Naive thymus-derived CD4-positive, alpha-beta T cell (primary cell): Measurements from ENCODE around the gene QKI. TPM values are rescaled to one million over a fixed set of nuclear protein-coding genes. Genes with fewer than 3 reads are reported as not detected.

ENCODE experiments used
- ATAC-seq: fragments of 150-1000 bp; cut with Tn5 transposase; 2 replicates; pipeline ENCODE4 v1.10.0; 2021; ENCODE audit warnings: mild to moderate bottlenecking, moderate library complexity
- CTCF ChIA-PET: fragments of 350-600 bp; sonication (Branson Sonifier 250); formaldehyde crosslinking; loops from one replicate; lab custom pipeline; 2021; ENCODE audit warnings: antibody characterized with exemption; lab: Charles Lee
- POLR2A ChIA-PET: fragments of 350-600 bp; sonication (Branson Sonifier 250); formaldehyde crosslinking; loops from one replicate; lab custom pipeline; 2021; ENCODE audit warnings: antibody characterized with exemption, inconsistent platforms; lab: Charles Lee
- DNase-seq, 9 donors: peaks; one replicate each; pipeline versions ENCODE4 v3.0.0 to v3.0.0-alpha.2; 2020 to 2022; ENCODE audit warnings: mixed read lengths in 1 of 9
- H3K27ac ChIP-seq: one replicate; pipeline ENCODE4 v1.7.0; 2013; ENCODE audit warnings: mild to moderate bottlenecking, low read depth, low read length, moderate library complexity
- H3K27me3 ChIP-seq, 2 donors: one replicate each; pipeline ENCODE4 v1.7.0; 2013; ENCODE audit warnings: low read length in 2 of 2, mild to moderate bottlenecking in 2 of 2, moderate library complexity in 2 of 2; ENCODE audit not compliant: control insufficient read depth in 2 of 2, insufficient read depth in 2 of 2
- H3K36me3 ChIP-seq, 3 experiments: 1 replicate in 2 of 3; 2 replicates in 1 of 3; pipeline ENCODE4 v1.7.0; 2013; ENCODE audit warnings: low read length in 3 of 3, mild to moderate bottlenecking in 3 of 3, moderate library complexity in 1 of 3; ENCODE audit not compliant: insufficient read depth in 3 of 3, control insufficient read depth in 2 of 3
- H3K4me1 ChIP-seq, 2 donors: one replicate each; pipeline ENCODE4 v1.7.0; 2013; ENCODE audit warnings: low read length in 2 of 2, mild to moderate bottlenecking in 2 of 2, moderate library complexity in 1 of 2; ENCODE audit not compliant: control insufficient read depth in 2 of 2, insufficient read depth in 2 of 2
- H3K4me3 ChIP-seq: 2 replicates; pipeline ENCODE4 v1.7.0; 2013; ENCODE audit warnings: mild to moderate bottlenecking, low read length
- H3K9me3 ChIP-seq, 3 experiments: 1 replicate in 2 of 3; 2 replicates in 1 of 3; pipeline ENCODE4 v1.7.0; 2013; ENCODE audit warnings: low read length in 3 of 3; ENCODE audit not compliant: control insufficient read depth in 2 of 3
- H3K27ac Mint-ChIP-seq, 9 donors: one replicate each; pipeline ENCODE4 v1.8.0; 2020 to 2022; ENCODE audit warnings: mixed read lengths in 9 of 9, mild to moderate bottlenecking in 8 of 9, moderate library complexity in 5 of 9, inconsistent platforms in 2 of 9
- H3K27me3 Mint-ChIP-seq, 5 donors: one replicate each; pipeline ENCODE4 v1.8.0; 2021 to 2022; ENCODE audit warnings: mixed read lengths in 5 of 5, mild to moderate bottlenecking in 1 of 5
- H3K36me3 Mint-ChIP-seq, 5 donors: one replicate each; pipeline ENCODE4 v1.8.0; 2020 to 2022; ENCODE audit warnings: mixed read lengths in 5 of 5, mild to moderate bottlenecking in 3 of 5, inconsistent platforms in 1 of 5
- H3K4me1 Mint-ChIP-seq, 7 donors: one replicate each; pipeline ENCODE4 v1.8.0; 2020 to 2022; ENCODE audit warnings: mixed read lengths in 7 of 7, mild to moderate bottlenecking in 3 of 7, inconsistent platforms in 1 of 7
- H3K4me3 Mint-ChIP-seq, 10 donors: one replicate each; pipeline ENCODE4 v1.8.0; 2020 to 2022; ENCODE audit warnings: mild to moderate bottlenecking in 10 of 10, mixed read lengths in 10 of 10, moderate library complexity in 6 of 10, inconsistent platforms in 2 of 10
- H3K9me3 Mint-ChIP-seq, 11 donors: one replicate each; pipeline ENCODE4 v1.8.0; 2020 to 2022; ENCODE audit warnings: mixed read lengths in 11 of 11, mild to moderate bottlenecking in 4 of 11, inconsistent platforms in 1 of 11, moderate library complexity in 1 of 11
- intact Hi-C, 2 donors: fragments of 100-400 bp; cut with micrococcal nuclease; formaldehyde crosslinking; loops; one replicate each; pipeline ENCODE4 v1.15.1; 2023
- polyA plus RNA-seq, 2 donors: library from polyadenylated mRNA; unstranded; fragments of 300-500 nt; fragmentation: Illumina TruSeq; gene quantifications; one replicate each; pipeline ENCODE4 v1.2.3, GENCODE V29; 2021
- total RNA-seq, 6 experiments: library from RNA in 5 of 6; stranded (reverse) in 5 of 6; gene quantifications; 1 replicate in 5 of 6; 2 replicates in 1 of 6; pipeline ENCODE4 v1.2.3 and lab custom pipeline; 2021 to 2026

The QKI gene
- total and polyA plus RNA-seq, 7 experiments from 2014 or later = 15.0 to 147 (median 72.5) TPM

GRCh38 chr6:163531122-163531521 lies 116.6 kb downstream of the QKI start:
- H3K4me3 ChIP-seq = no peak overlapping the region
- H3K9me3 Mint-ChIP-seq = no peaks in the 10 kb centered on the region
- intact Hi-C loops = no loop called here
- ChIA-PET CTCF (no interaction called here), POLR2A (no interaction called here)
- H3K36me3 ChIP-seq = no peaks in the 10 kb centered on the region
- no peaks in the 10 kb centered on the region for H3K27me3 ChIP-seq
- H3K27me3 Mint-ChIP-seq = no peaks in the 10 kb centered on the region
- no peak overlapping the region for H3K27ac Mint-ChIP-seq
- H3K27ac ChIP-seq = no peak overlapping the region
- no peak for ATAC-seq
- peak overlapping the region in 1 of 10 donors; percentile 15 for H3K4me3 Mint-ChIP-seq
- peaks cover 0 to 2% of the 10 kb centered on the region in 2 donors for H3K4me1 ChIP-seq
- H3K4me1 Mint-ChIP-seq = peaks cover 0 to 66% (median 51%) of the 10 kb centered on the region in 7 donors
- no peak for DNase-seq
- peaks cover 0 to 9% (median 6%) of the 10 kb centered on the region in 5 donors for H3K36me3 Mint-ChIP-seq
- no peaks in the 10 kb centered on the region for H3K9me3 ChIP-seq

DNA sequence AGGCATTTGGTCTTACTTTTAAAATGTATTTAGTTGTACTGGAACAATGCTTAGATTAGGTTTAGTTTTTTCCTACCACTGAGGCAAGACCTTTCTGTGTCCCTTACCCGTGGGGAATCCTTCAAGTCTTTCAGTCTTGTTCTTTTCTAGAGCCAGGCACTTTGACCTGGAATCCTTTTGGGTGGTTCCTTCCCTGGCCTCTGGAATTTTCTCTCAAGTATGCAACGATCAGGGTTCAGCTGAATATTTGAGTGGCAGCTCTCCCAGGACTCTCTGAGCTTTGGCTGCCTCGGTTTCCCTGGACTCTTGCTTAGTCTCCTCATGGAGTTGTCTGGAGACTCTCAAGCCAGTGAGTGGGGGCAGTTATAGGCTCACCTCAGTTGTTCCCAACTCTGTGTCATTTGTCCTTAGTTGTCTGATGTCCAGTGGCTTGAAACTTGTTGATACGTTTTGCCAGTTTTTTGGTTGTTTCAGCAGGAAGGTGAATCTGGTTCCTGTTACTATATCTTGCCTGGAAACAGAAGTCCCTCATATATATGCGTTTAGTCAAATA lies 118.1 kb downstream of the QKI start:
- ATAC-seq (no peak), DNase-seq (no peak)
- peaks cover 4 to 57% (median 50%) of the 10 kb centered on the region in 7 donors for H3K4me1 Mint-ChIP-seq
- Histone ChIP-seq H3K27ac (no peak overlapping the region), H3K4me3 (no peak overlapping the region), H3K27me3 (no peaks in the 10 kb centered on the region), H3K9me3 (no peaks in the 10 kb centered on the region), H3K36me3 (no peaks in the 10 kb centered on the region), H3K4me1 (peaks cover 0 to 2% of the 10 kb centered on the region in 2 donors)
- intact Hi-C loops = no loop called here
- ChIA-PET CTCF (interaction anchor here (0.7 kb wide), 1 partner anchor 45 kb away, joined by 4 read pairs; no protein-coding TSS in a partner anchor), POLR2A (no interaction called here)
- peaks cover 0 to 16% (median 9%) of the 10 kb centered on the region in 5 donors for H3K36me3 Mint-ChIP-seq
- H3K9me3 Mint-ChIP-seq = no peaks in the 10 kb centered on the region
- H3K4me3 Mint-ChIP-seq = no peak overlapping the region
- no peaks in the 10 kb centered on the region for H3K27me3 Mint-ChIP-seq
- H3K27ac Mint-ChIP-seq = no peak overlapping the region

- no peak overlapping the region for H3K4me3 ChIP-seq
- no peaks in the 10 kb centered on the region for H3K36me3 ChIP-seq
- no peak for DNase-seq
- POLR2A ChIA-PET = no interaction called here
- H3K27me3 ChIP-seq = no peaks in the 10 kb centered on the region
- H3K4me3 Mint-ChIP-seq = no peak overlapping the region
- H3K4me1 Mint-ChIP-seq = peaks cover 8 to 58% (median 52%) of the 10 kb centered on the region in 7 donors
- peaks cover 0 to 2% of the 10 kb centered on the region in 2 donors for H3K4me1 ChIP-seq
- ATAC-seq = no peak
- peaks cover 0 to 24% (median 9%) of the 10 kb centered on the region in 5 donors for H3K36me3 Mint-ChIP-seq
- H3K27ac ChIP-seq = no peak overlapping the region
- no peak overlapping the region for H3K27ac Mint-ChIP-seq
- no peaks in the 10 kb centered on the region for H3K27me3 Mint-ChIP-seq
- no peaks in the 10 kb centered on the region for H3K9me3 Mint-ChIP-seq
- CTCF ChIA-PET = no interaction called here
- intact Hi-C loops = no loop called here
- H3K9me3 ChIP-seq = no peaks in the 10 kb centered on the region
These were observed 118.9 kb downstream of the QKI start for GRCh38 chr6:163533443-163533842.

DNA sequence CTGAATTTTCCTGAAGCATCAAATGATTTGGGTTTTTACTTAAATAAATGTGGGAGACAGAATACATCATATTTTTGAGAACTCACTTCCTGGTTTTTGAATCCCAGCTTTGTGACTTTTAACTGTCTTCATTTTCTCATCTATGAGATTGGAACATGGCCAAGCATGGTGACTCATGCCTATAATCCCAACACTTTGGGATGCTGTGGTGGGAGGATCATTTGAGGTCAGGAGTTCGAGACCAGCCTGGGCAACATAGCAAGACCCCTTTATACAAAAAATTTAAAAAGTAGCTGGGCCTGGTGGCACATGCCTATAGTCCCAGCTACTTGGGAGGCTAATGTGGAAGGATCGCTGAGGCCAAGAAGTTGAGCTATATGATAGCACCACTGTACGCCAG lies 122.3 kb downstream of the QKI start:
- Mint-ChIP-seq H3K36me3 (peaks cover 2 to 31% (median 13%) of the 10 kb centered on the region in 5 donors), H3K27me3 (no peaks in the 10 kb centered on the region), H3K9me3 (no peaks in the 10 kb centered on the region), H3K4me3 (no peak overlapping the region), H3K27ac (no peak overlapping the region), H3K4me1 (peaks cover 10 to 54% (median 34%) of the 10 kb centered on the region in 7 donors)
- H3K9me3 ChIP-seq = no peaks in the 10 kb centered on the region
- intact Hi-C loops = no loop called here
- H3K4me1 ChIP-seq = no peaks in the 10 kb centered on the region
- H3K27me3 ChIP-seq = no peaks in the 10 kb centered on the region
- H3K27ac ChIP-seq = no peak overlapping the region
- no peak for DNase-seq
- no peak overlapping the region for H3K4me3 ChIP-seq
- ChIA-PET POLR2A (no interaction called here), CTCF (no interaction called here)
- no peak for ATAC-seq
- no peaks in the 10 kb centered on the region for H3K36me3 ChIP-seq

GRCh38 chr6:163538331-163538730 lies 123.8 kb downstream of the QKI start:
- CTCF ChIA-PET = no interaction called here
- H3K27ac ChIP-seq = no peak overlapping the region
- no peak for DNase-seq
- H3K27me3 ChIP-seq = no peaks in the 10 kb centered on the region
- H3K4me3 ChIP-seq = no peak overlapping the region
- H3K4me1 ChIP-seq = no peaks in the 10 kb centered on the region
- Mint-ChIP-seq H3K36me3 (peaks cover 2 to 37% (median 13%) of the 10 kb centered on the region in 5 donors), H3K27ac (peak overlapping the region in 3 of 9 donors; percentile 15 to 55 (median 29)), H3K27me3 (no peaks in the 10 kb centered on the region), H3K4me1 (peaks cover 10 to 56% (median 34%) of the 10 kb centered on the region in 7 donors), H3K4me3 (no peak overlapping the region), H3K9me3 (no peaks in the 10 kb centered on the region)
- H3K36me3 ChIP-seq = no peaks in the 10 kb centered on the region
- H3K9me3 ChIP-seq = no peaks in the 10 kb centered on the region
- no peak for ATAC-seq
- intact Hi-C loops = no loop called here
- POLR2A ChIA-PET = no interaction called here

DNA sequence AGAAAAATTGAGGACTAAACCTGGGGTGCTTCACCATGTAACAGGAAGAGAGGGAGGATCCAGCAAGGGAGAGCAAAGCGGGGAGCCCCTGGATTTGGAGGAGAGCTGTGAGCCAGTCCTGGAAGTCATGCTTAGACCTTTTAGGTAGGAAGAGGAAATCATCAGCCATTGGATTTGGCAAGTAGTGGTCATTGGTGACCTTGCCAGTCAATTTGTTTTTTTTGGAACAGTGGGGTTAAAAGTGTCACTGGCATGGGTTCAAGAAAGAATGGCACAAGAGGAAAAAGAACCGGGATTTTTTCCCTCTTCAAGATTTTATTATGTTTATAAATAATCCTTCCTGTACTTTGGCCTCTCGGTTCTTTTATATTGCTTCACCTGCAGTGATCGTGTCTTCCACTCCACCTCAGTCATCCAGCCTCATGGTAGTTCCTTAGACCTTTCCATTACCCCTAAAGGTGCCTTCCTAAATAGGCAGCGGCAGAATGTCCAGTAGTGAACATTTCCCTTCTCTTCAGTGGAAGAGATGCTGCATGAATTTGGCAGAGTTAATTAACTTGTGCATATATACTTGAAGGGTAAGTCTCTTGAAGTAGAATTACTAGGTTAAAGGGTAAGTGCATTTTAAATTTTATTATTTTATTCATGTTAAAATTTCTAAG lies 124.7 kb downstream of the QKI start:
- H3K9me3 ChIP-seq = no peaks in the 10 kb centered on the region
- no peak overlapping the region for H3K4me3 ChIP-seq
- Mint-ChIP-seq H3K4me3 (peak overlapping the region in 1 of 10 donors; percentile 20), H3K36me3 (peaks cover 2 to 37% (median 11%) of the 10 kb centered on the region in 5 donors), H3K27ac (peak overlapping the region in 1 of 9 donors; percentile 29), H3K4me1 (peaks cover 10 to 51% (median 31%) of the 10 kb centered on the region in 7 donors), H3K9me3 (no peaks in the 10 kb centered on the region), H3K27me3 (no peaks in the 10 kb centered on the region)
- no peaks in the 10 kb centered on the region for H3K4me1 ChIP-seq
- CTCF ChIA-PET = no interaction called here
- intact Hi-C loops = no loop called here
- no peaks in the 10 kb centered on the region for H3K36me3 ChIP-seq
- H3K27me3 ChIP-seq = no peaks in the 10 kb centered on the region
- ATAC-seq = no peak
- POLR2A ChIA-PET = no interaction called here
- no peak overlapping the region for H3K27ac ChIP-seq
- no peak for DNase-seq
